DMS79 treated with DMSO at 0.1 percent for 48 hours (cell line): Measurements from ENCODE around the gene ANO3.
"Not testable (repeated sequence)": the region's sequence is repeated elsewhere in the genome, so short reads cannot be mapped to it uniquely, and the experiment has no call there.

ENCODE experiments used
- DNase-seq: peaks from one replicate; lab custom pipeline; 2025; lab: John Stamatoyannopoulos, UW

Gene ANO3

DNA sequence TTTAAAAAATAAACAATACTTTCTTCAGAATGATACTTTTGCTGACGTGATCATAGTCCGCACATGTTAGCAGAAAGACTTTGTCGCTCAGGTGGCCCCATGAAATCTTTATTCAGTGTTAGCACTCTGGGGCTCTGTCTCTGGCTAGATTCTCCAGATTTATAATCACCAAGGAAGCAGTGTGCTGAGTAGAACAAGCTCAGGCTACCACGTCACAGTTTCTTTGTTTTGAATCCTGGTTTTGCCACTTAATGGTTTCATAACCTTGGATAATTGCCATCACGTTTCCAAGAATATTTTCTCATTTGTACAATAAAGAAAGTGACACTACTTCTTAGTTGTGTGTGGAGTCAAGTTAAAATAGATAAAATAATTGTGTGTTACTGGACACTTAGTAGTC is 244.0 kb downstream of the ANO3 start:
- DNase-seq = peak; percentile 4

DNA sequence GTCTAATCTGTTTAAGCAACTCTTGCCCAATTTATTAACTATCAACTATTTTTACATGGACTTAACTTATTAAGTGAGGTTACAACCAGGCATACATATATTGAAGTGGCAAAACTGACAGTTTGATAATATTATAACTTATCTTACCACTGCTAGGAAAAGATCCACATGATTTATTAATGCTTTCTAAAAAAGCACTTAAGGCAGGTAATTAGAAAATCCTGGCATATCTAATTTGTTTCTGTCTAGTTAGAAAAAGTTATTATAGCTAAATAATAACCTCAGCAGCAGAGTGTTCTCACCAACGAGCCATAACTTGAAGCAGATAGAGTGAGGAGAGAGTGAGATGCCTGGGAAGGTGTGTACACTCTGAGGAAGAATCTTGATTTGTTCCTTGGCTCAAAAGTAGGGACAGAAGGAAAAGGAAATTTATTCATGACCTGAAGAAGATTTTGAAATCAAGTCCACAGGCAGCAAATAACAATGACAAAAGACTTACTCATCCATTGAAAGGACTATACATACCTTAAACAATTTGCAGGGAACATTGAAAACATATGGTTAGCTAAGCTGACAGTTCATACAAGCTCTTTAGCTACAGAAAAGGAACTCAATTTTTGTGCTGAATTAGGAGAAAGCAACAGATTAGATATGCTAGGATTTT is 247.2 kb downstream of the ANO3 start:
- DNase-seq = no peak

DNA sequence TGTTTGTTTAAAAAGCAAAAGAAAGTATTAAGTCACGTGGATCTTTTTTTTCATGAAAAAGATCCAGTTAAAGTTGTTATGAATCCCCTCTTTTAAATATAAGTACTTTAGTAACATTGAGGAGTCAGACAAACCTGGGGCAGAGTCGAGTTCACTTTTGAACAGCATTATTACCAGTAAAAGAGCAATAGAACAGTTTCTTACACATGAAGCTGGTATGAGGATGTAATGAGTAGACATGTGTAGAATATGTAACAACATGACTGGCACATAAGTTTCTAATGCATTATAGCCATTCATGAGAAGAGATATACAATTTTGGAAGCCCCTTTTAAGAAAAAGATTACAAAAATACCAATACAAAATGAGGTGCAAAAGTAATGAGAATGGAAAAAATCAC is 247.8 kb downstream of the ANO3 start:
- DNase-seq = no peak

DNA sequence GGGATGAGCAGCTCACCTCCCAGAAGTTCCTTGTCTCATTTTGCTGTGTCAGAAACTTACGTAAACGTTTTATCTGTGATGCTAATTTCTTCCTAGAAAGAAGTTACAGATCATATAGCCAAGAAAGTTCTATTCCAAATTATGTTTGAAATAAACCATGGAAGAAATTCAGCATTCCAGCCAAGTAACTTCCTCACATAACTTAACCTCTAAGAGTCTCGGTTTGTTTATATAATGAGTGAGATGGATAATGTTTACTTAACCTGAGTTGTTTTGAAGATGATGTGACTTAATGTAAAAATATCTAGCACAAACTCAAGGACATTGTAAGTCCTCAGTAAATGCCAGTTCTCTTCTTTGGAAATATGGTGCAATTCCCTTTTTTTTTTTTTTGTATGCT is 249.0 kb downstream of the ANO3 start:
- no peak for DNase-seq

DNA sequence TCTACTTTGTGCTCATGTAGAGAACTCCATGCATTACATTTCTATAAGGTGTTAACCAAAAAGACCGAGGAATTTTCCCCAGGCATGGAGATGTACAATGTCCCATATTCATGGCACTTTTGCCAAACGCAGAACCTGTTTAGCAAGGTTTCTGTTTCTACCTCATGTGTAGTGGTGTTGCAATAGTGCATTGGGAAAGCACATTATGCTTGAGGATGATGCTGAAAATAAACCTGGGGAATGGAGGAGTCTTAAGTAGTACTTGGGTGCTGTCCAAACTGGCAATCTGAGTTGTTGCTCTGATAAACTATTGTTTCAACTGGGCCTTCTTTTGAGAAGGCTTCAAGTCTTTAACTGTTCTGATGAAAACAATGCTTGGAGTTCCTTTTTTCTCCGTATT is 251.6 kb downstream of the ANO3 start:
- peak; percentile 29 for DNase-seq

DNA sequence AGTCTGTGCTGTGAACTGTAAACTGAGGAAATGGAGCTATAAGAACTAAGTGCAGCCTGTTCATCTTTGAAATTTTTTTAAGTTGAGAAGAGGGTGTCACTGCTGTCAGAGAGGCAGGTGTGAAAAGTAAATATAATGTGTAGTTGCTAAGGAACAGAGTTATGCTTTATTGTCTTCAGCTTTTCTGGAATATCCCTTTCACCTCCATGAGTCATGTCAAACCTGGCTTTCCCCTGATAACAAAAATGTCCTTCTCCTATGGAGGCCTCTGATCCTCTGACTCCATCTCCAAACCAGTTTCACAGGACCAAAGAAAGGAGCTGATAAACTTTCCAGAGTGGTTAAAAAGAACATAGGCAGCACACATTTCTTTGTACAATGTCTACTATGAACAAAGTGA is 252.9 kb downstream of the ANO3 start:
- DNase-seq = no peak

DNA sequence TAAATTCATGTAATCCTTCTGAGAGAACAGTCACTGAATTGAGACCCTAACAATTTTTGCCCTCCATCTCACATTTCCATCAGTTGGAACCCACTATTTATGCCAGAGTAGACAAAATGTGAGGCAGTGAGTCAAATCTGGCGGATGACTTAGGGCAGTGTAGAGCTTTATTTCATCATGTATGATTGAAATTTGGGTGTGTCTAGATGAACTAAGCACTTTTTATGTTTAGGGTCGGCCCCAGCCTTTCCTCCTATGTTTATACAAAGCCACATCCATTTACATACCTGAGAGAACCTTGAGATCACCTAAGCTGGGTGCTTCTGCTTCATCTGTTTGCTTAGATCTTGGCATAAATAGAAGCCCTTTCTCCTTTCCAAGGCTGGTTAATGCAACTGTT is 255.1 kb downstream of the ANO3 start:
- DNase-seq = no peak

DNA sequence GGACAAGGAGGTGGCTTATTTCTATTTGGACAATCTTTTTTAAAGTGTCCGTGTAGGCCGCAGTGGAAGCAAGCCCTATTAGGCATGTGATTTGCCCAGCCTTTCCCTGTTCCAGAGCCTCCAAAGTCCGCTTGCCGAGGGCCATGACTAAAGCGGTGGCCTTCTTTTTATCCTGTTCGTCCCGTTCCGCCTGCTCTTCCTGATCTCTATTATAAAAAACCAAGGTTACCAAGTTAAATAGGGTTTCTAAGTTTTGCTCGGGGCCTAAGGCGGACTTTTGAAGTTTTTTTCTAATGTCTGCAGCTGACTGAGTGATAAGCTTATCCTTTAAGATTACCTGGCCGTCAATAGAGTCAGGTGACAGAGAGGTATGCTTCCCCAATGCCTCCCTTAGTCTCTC is 261.8 kb downstream of the ANO3 start:
- no peak for DNase-seq

DNA sequence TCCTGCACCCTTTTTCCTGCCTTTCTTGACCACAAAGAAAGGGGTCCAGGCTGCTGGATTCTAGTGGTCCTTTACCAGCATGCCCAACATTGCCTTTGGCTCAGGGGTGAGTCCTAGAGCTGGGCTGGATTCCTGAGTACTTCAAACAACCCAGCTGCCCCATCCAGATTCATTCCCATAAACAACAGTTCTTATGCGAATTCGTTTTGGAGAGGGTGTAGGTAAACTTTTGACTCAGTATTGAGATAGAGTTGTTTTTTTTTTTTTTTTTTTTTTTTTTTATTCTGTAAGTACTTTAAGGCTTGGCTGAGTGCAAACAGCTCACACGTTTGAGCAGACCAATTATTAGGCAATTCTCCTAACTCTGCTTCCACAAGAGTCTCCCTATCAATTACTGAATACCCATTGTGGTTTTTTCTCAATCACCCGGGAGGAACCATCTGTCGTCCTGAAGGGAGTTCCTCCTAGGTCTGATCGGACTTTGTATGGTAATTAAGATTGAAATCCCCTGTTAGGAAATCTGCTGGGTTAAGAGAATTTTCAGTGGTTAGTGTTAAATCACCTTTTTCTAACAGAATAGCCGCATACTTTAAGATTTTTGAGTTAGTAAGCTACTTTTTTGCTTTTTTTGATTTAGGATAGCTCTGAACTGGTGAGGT is 263.4 kb downstream of the ANO3 start:
- DNase-seq = not testable (repeated sequence)

DNA sequence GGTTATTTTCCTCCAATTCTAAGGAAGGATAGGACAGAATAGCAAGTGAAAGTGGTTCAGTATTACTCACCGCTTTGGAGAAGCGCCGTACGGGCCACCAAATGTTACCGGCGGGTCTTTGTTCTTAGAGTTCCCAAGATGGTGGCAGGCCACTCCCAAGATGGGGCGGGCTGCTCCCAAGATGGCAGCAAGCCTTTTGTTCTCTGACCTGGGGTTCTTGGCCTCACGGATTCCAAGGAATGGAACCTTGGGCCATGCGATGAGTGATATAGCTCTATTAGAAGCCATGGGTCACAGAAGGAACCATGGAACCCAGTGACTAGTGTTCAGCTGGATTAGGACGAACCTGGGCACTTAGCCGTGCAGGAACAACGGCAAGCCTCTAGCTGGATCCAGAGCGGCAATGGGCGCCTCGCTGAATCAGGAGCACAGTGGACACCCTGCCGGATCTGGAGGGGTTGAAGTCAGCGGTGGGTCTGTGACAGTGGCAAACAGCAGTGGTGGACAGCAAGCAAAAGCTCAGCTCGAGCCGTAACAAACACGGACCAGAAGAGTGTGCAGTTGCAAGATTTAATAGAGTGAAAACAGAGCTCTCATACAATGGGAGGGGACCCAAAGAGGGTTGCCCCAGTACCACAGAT is 265.2 kb downstream of the ANO3 start:
- not testable (repeated sequence) for DNase-seq

DNA sequence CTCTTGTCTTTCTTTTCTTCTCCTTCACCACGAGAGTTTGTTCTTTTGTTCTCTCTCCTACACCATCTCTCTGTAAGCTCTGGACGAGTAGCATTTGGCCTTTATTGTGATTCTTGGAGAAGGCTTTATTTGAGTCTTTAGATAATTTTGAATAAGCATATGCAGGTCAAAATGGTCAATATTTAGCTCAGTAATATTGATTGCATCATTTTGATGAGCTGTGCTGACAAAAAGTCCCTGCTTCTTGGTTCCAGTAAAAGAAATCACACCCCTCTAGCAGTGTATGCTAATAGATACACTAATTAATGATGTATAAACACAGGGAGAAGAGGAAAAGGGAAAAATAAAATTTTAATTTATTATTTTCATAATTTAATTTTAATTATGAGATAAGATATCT is 266.0 kb downstream of the ANO3 start:
- DNase-seq = no peak

DNA sequence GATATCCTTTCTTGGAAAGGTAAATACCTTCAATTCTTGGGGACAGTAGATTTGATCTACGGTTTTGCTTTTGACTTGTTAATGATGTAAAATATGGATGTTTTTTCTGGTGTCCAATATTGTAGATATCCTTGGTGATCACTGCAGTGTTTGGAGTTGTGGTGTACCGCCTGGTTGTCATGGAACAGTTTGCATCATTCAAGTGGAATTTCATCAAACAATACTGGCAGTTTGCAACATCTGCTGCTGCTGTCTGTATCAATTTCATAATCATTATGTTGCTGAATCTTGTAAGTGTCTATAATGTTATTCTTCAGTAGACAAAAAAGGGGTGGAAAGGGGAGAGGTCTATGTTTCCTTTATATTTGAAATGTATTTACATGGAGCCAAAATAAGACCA is 267.5 kb downstream of the ANO3 start:
- DNase-seq = no peak

DNA sequence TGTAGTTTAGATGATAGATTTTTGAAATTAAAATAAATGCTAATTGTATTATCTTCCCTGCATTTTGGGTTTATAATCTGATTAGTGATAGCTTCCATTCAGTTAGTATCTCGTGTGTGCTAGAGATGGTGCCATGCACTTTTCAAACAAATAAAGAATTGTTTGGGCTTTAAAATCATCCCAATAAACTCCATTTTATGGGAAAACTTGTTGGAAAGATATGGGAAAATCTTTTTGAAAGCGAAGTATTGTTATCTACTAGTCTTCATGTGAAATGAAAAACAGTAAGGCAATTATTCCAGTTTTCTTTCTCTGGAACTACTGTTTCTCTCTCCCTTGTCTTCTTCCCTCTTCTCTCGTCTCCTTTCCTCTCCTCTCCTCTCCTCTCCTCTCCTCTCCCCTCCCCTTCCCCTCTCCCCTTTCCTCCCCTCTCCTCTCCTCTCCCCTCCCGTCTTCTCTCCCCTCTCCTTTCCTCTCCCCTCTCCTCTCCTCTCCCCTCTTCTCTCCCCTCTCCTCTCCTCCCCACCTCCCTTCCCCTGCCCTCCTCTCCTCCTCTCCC is 268.0 kb downstream of the ANO3 start:
- no peak for DNase-seq

DNA sequence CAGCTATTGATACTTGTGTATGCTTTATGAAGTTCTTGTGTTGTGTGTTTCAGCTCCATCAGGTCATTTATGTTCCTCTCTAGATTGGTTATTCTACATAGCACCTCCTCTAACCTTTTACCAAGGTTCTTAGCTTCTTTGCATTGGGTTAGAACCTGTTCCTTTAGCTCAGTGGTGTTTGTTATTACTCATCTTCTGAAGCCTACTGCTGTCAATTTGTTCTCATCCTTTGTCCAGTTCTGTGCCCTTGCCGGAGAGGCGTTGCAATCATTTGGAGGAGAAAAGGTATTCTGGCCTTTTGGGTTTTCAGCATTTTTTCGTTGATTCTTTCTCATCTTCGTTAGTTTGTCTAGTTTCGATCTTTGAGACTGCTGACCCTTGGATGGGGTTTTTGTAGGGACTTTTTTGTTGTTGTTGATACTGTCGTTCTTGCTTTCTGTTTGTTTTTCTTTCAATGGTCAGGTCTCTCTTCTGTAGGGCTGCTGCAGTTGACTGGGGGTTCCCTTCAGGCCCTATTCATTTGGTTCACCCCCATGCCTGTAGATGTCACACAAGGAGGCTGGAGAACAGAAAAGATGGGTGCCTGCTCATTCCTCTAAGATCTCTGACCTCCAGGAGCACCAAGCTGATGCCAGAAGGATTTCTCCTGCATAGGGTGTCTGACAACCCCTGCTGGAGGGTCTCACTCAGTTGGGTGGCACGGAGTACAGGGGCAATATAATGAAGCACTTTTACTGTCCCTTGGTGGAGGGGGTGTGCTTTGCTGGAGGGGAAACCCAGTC is 276.0 kb downstream of the ANO3 start:
- no peak for DNase-seq

DNA sequence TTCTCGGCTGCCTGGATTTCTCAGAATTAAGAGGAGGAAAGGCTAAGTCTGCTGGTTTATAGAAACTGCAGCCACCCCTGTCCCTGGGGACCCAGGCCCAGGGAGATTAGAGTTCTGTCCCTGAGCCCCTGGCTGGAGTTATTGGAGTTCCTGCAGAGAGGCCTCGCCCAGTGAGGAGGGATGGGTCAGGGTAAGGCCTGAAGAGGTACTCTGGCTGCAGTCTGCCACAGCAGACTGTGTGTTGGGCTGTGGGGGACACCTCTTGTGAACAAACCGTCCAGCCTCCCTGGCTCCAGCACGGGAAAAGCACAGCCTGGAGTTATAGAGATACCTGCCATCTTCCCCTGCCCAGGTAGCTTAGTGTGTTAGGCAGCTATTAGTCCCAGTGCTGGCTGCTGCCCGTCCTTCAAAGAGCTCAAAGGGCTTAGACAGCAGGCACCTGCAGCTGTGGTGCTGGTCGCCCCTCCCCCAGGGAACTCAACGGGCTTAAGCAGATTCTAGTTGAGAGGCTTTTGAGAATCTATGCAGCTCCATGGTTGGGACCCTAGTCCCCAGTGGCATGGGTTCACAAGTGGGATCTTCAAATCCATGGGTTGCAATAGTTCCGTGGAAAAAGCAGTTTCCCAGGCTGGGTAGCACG is 276.7 kb downstream of the ANO3 start:
- DNase-seq = no peak

DNA sequence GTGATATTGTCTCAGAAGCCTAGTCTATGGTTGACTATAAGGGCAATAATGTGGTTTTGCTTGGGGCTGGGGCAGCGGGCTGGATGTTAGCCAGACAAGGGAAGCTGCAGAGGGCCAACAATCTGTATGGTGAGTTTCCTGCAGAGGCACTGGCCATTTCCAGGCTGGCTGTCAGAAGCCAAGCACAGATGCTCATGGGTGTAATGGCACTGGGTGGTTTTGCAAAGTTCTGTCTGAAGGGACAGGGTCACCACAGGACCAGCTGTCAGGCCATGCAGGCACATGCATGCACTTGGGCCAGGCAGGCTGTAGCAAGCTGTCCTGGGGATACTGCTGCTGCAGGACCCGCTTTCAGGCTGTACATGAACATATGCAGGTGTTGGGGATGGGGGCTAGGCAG is 281.8 kb downstream of the ANO3 start:
- DNase-seq = no peak

DNA sequence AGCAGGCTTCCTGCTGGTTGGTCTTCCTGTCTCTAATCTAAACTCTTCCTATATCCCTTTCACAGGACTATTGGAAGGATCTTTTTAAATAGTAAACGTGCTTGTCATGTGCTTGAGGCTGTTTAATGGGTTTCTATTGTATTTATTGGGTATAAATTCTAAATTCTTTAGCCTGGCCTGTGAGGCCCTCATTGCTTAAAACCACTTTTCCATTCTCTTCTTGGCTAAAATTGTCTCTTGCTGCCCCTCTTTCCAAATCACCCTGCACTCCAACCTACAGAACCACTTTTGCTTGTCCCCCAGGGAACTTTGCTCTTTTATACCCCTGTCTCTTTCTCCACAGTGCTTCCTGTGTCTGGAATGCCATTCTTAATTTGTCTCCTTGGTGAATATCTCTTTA is 286.5 kb downstream of the ANO3 start:
- DNase-seq = no peak

DNA sequence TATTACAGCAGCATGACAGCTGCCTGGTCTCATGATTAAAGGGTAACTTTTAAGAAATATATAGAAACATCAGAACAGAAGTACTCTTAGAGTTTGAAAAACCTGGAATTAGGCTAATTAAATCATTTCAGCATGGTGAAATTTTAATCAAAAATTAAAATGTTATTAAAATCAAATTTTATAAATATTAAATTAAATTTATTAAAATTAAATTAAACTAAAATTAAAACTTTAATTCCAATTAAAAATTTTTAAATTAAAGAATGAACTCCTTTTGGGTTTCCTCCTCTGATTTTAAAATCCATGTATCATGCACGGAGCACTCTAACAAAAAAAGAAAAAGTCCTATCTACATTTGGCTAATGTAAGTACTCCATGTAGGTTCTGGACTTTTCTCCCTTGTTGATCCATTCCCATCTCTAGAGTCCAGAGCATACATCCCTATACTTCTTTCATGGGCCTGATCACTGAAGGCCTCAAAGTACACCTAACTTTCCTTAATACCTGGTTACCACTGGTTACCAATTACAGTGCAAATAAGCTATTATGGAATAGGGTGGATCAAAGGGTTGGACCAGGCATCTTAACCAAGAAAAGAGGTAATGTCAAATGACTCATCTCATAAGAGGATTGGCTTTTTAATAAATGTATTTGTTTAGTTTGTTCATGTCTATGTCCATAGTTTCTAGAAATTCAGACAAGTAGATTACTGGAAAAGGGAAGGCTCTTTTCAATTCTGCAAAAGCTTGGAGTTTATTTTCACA is 288.5 kb downstream of the ANO3 start:
- DNase-seq = no peak

DNA sequence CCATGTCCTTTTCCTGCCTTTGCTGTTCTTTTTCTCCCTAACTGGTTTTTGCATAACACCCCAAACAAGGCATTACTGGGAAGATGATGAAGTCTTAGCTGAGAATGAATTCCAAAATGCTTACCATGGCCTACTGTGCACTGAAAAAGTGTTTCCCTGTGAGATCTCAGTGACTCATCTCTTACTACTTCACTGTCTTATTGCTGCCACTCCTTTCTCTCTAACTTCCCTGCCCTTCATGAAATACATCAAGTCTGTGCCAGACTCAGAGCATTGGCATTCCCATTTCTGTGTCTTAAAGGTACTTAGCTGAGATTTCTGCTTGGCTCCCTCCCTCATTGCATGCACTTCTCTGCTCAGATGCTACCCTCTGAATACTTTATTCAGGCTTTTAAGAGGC is 289.2 kb downstream of the ANO3 start:
- no peak for DNase-seq

DNA sequence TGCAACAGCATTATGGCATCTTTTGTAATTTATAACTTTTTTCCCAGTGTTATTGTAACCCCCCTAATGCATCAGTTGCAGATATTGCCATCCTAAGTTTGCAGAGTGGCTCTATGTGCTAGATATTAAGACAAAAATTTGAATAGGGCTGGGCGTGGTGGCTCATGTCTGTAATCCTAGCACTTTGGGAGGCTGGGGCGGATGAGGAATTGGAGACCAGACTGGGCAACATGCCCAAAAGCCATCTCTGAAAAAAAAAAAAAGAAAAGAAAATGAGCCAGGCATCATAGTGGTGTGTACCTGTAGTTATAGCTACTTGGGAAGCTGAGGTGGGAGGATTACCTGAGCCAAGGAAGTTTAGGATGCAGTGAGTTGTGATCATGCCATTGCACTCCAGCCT is 290.3 kb downstream of the ANO3 start:
- no peak for DNase-seq

DNA sequence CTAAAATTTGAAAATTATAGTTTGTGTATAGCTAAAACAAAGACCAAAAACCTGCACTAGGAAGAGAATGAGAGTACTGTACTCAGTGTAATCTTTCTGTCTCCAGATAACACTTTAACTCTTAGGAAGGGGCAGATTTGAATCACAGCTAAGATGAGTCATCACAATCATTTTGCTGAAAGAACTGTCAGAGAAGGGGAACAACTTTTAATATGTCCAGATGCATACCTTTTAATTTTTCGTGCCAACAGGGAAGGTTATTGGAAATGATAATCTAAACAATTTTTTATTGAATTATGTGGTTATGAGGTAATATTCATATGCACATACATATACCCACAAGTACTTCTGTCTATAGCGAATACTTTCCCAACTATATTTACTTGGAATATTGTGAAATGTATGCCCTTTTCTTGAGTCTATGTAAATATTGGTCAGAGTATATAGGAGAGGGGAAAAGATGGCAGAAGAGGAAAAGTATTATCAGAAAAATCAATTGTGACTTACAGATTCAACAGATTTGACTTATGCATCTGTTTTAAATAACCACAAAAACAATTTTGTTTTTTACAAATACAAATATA is 291.2 kb downstream of the ANO3 start:
- DNase-seq = no peak
